GM19452 (cell line): ENCODE measurements around the gene PRDM7.
"Not testable (repeated sequence)": the region's sequence is repeated elsewhere in the genome, so short reads cannot be mapped to it uniquely, and the experiment has no call there.

ENCODE experiments used
- ATAC-seq: cut with Tn5 transposase; IDR thresholded peaks from one replicate; pipeline ENCODE4 v1.9.1; 2021; ENCODE audit not compliant: unreplicated experiment

The PRDM7 gene

DNA sequence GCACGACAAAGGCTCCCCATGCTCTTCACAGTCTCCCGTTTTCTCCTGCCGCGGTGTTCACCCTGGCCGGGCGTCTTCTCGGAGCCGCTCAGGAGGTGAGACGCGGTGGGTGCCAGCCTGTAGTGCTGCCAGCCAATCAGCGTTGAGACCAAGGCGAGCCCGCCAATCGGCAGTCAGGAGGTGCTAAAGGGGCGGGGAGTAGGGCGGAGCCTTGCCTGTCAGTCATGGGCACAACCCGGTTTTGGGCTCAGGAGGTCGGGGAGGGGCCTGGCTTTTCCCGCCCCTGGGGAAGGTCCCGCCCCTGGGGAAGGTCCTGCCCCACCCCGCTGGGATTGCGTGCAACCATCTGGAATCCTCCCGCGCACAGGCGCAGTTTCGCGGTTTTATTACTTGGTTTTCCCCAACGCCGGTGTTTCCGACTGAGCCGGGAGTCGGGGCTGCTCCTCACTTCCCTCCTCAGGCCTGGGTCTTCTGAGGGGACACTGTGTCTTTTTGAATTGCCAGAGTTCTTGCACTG, at the start of gene PRDM7:
Gene PRDM7, minus strand, starts transcription at position 92 of the 517 bp plus-strand sequence. CDS start 1,421 bp downstream, outside the sequence.
- peak; percentile 86 for ATAC-seq

DNA sequence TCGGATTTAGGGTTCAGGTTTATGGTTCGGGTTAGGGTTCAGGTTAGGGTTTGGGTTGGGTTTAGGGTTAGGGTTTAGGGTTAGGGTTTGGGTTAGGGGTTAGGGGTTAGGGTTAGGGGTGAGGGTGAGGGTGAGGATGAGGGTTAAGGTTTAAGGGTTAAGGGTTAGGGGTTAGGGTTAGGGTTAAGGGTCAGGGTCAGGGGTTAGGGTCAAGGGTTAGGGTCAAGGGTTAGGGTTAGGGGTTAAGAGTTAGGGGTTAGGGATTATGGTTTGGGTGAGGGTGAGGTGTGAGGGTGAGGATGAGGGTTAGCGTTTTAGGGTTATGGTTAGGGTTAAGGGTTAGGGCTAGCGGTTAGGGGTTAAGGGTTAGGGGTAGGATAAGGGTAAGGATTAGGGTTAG, 44.7 kb upstream of the PRDM7 start:
- not testable (repeated sequence) for ATAC-seq

DNA sequence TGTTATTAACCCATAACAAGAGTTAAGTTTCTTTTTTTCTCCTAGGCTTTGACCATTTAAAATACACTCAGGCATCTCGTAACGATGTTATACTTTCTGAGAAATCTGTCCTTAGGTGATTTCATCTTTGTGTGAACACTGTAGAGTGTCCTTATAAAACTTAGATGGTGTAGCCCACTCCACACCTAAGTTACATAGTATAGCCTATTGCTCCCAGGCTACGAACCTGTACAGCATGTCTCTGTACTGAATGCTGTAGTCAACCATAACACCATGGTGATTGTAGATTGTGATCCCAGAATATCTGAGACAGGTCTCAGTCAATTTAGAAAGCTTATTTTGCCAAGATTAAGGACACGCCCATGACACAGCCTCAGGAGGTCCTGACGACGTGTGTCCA, 30.5 kb upstream of the PRDM7 start:
- ATAC-seq = not testable (repeated sequence)

DNA sequence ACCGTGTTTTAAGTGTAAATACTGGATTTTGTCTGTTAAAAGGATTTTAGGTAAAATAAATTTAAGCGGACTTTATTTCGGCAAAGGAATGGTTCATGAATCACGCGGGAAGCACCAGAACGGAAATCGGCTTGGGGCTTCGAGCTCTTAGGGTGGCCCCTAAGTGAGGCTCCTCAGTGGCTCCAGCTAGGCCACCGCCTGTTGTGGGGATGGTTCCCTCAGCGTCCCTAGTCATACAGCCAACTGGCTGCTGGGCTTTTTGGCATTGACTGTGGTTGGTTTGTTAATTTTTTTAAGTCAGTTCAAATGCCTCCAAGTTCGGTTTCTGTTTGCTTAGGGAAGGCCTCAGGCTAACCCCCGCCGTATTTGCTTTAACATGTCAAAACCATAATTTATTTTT, 29.9 kb upstream of the PRDM7 start:
- ATAC-seq = not testable (repeated sequence)

DNA sequence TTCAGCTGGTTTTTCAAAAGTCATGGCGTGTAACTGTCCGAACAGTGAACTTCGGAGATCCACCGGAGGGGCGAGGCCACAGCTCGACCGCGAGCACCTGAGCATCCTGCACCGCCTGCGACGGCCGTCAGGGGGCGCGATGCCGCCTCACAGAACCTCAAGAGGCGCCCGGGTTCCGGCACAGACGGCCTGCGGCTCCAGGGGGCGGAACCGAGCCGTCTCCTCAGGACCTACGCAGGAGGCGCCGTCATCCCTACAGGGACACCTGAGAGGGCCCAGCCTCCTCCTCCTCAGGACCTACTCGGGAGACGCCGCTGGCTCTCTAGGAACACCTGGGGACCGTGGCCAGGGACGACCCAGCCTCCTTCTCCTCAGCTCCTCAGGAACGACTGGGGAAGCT, 29.1 kb upstream of the PRDM7 start:
- not testable (repeated sequence) for ATAC-seq

DNA sequence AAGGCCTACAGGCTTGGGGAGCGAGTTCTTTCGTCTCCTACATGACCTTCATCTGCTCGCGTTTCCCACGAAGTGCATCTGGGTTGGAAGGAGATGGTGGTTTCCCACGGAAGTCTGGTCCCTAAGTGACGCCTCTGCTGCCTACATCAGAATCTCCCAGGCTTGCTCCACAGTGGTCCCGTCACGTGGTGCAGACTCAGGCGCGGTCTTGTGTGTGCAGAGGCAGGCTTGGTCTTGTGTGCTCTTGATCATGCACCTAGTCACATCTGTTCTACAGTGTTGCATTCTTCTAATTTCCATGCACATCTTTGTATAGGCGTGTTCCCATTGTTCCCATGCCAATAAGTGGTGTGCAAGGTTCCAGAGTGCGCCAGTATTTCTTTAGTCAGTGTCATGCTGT, 27.6 kb upstream of the PRDM7 start:
- not testable (repeated sequence) for ATAC-seq

DNA sequence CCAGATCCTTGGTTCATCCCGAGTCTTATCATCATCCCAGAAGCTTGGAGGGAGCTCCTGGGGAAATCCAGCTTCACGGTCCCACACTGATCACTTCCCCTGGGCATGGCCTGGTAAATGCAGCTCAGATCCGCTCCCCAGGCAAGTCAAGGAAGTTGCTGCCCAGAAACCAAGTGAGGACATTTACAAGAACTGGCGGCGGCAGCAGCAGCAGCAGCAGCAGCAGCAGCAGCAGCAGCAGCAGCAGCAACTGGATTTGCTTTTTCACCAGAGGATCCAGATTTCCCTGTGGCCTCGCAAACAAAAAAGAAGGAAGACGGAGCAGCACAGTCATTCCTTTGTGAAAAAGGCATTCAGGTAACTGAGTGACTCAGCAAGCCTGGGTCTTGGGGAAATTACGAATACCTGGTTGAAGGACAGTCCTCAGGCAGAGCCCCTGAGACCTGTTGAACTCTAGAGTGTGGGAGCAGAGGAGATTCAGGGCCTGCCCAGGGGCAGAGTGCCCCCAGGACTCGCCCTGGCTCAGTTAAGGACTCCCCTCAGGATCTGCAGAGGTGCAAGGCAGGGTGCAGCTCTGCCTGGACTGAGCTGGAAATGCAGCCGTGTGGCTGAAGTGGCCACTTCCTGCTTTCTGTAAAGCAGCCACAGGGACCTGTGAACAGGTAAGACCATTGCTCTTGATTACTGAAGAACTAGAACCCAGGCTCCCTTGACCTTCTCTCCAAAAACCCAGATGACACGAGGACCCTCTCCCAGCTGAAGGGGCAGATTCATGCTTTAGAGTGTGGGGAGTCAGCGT, 25.2 kb upstream of the PRDM7 start:
- ATAC-seq = not testable (repeated sequence)

DNA sequence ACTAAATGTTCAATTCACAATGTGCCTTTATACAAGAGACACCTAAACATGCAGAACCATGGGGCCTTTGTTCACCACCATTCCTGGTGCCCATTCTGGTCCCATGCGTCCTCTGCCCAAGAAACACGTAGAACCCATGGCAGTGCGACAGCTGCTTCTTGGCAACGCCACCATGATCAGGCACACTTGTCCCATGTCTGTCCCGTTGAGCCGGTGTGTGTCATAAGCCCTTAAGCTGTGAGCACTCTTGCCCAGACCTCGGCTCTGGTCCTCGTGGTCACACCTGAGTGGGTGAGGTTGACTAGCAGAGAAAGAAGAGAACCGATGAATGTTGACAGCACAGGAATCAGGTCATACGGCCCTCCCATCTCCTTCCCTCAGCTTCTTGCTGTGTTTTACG, 24.2 kb upstream of the PRDM7 start:
- ATAC-seq = not testable (repeated sequence)

DNA sequence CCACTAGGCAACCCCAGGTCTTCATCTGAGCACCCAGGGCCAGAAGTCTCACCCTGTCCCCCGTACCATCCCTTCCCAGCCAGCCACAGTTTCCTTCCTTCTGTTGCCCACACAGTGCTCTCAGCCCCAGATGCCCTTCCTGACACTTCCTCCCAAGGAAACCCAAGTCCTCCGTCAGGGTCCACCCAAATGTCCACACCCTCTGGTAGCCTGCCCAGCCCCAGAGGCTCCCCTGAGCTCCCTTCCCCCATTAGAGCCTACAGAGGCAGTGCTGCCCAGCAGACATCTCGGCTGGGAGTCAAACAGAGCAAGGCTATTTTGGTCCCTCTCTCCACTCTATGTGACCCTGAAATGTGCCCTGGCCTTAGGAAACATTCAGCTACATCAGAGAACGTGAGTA, 23.7 kb upstream of the PRDM7 start:
- ATAC-seq = not testable (repeated sequence)

DNA sequence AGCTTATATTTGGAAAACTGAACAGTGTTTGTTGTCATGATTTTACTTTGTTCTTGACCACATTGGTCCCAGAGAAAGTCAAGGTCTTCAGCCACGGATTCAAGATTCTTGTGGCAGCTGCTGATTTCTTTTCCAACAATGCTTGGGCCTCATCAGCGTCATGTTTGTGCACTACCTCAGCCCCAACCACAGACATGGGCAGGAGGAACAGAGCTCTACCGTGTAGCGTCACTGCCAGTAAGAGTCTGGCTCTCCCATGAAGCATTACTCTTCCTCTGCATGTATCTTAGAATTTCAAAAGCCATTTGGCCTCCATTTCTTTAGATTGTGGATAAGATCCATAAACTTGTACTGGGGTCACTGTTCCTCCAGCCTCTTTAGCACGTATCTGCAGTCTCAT, 23.1 kb upstream of the PRDM7 start:
- ATAC-seq = not testable (repeated sequence)

DNA sequence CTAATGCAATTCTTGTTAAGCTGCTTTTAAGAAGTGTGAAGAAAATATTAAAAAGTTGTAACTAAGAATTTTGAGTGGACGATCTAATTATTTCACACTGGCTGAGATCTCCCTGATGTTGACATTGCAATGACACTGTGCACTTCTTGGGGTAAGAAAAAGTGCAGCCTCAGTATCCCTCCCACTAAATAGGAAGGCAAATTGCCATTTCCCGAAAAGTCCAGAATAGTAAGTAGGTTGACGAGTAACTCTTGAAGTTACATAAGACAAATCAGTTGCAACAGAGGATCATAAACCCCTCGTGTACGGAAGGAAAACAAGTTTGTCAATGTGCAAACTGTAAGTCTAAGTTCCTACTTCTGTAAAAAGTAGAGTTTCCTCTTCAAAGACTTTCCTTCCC, 21.8 kb upstream of the PRDM7 start:
- not testable (repeated sequence) for ATAC-seq

DNA sequence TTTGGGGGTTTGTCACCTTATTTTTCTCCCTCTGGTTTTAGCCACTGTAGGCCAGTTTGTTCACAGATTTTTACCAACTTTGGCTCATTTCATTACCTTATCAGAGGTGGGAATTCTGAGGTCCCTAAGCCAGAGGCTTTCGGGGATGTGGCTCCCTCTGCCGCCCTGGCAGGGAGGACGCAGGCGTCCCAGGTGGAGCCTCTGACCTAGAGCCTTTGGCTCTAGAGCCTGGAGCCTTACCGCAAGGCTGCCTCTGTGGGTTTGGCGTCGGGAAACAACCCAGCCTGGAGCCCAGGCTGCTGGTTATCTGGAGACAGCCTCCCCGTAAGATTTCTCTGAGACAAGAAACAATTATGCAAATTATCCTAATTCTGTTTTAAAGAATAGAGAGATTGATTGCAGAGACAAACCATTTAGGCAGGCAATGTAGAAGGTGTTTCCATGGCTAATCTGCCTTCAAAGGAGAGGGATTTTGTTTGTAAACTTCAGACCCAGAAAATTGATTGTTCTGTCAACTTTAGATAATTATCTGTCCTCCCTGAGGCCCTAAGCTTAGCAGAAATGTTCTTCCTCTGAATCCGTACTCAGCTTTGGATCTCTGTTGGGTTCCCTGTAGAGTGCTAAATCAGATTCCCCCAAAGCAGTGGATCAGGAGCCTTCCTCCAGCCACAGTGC, 20.0 kb upstream of the PRDM7 start:
- not testable (repeated sequence) for ATAC-seq

DNA sequence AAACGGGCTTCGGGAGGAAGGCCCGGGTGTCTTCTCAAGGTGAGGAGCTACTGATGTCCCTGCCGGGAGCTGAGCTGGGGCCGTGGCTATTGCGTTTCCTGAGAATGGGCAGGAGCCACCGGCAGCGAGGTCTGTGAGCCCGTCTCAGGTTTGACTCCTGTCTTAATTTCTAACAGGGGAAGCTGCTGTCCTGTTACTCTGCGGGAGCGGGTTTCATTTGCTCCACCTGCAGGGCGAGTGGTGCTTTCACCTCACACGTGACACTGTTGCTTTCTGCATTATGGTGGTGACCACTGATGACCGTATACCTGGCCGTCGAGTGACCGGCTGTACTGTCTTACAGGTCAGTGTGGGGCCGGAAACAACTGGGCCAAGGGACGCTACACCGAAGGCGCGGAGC, 17.7 kb upstream of the PRDM7 start:
- ATAC-seq = not testable (repeated sequence)

DNA sequence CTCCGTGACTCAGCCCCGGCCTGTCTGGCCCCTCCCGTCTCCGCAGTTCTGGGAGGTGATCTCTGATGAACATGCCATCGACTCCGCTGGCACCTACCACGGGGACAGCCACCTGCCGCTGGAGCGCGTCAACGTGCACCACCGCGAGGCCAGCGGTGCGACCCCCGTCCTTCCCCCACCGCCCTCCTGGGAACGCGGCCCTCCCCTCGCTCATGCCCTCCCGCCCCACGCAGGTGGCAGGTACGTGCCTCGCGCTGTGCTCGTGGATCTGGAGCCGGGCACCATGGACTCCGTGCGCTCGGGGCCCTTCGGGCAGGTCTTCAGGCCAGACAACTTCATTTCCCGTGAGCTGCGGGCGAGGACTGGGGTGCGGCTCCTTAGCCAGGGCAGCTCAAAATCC, 17.2 kb upstream of the PRDM7 start:
- ATAC-seq = not testable (repeated sequence)

DNA sequence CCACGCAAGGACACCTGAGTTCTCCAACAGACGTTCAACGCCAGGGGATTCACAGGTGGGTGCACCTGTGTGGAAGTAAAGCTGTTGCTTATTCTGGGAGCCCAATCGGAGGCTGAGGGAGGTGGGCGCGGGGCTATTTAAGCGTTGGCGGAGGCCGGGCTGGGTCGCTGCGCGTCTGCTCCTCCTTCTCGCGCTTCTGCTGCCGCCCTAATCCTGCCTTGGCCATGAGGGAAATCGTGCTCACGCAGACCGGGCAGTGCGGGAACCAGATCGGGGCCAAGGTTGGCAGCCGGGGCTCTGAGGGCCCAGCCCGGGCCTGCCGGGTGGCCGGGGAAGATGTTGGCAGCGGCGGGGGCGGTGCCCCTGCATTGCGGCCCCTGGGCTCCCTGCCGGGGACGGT, 16.7 kb upstream of the PRDM7 start:
- ATAC-seq = not testable (repeated sequence)

DNA sequence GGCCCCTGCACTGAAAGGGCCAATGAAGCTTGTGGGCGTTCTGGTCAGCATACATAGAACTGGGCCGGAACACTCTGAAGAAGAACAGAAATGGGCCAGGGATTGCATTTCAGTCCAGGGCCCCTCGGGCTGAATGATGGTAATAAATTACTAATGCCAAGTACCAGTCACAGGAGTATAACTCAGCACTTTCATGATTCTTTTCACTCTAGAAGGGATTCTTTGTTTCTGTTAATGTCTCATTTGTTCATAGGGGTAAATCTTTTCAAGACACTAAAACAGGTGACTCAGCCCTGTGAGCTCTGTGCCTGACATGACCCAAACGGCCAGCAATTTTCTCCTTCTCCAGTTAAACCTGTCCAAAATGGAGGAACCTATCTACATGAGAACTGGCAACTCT, 15.7 kb upstream of the PRDM7 start:
- not testable (repeated sequence) for ATAC-seq

DNA sequence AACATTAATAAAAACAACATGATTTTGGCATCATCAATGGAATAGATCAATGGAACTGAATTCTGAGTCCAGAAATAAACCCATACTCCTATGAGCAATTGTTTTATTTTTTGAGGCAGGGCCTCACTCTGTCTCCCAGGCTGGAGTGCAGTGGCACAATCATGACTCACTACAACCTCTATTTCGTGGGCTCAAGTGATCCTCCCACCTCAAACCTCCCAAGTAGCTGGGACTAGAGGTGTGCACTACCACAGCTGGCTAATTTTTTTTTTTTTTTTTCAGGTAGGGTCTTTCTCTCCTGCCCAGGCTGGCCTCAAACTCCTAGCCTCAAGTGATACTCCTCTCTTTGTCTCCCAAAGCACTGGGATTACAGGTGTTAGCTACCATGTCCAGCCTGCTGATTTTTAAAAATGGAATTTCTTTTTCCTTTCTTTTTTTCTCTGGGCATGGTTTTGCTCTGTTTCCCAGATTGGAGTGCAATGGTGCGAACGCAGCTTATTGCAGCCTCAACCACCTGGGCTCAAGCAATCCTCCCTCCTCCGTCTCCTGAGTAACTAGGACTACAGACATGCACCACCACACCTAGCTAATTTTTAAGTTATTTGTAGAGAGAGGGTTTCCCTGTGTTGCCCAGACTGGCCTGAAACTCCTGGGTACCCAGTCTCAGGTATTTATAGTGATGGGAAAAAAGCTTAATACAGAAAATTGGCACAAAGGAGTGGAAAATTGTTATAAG, 7.3 kb upstream of the PRDM7 start:
- ATAC-seq = no peak

DNA sequence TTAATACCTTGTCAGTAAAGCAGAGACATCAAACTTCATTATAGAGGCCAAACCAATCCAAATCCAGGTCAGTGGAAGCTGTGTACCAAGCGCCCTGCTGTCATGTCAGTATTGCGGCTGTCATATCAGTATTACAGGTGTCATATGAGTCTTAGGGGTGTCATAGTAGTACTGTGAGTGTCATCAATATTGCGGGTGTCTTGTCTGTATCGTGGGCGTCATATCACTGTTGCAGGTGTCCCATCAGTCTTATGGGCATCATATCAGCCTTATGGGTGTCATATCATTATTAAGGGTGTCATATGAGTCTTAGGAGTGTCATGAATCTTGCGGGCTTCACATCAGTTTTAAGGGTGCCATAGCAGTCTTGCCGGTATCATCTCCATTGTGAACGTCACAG, 6.0 kb upstream of the PRDM7 start:
- no peak for ATAC-seq

DNA sequence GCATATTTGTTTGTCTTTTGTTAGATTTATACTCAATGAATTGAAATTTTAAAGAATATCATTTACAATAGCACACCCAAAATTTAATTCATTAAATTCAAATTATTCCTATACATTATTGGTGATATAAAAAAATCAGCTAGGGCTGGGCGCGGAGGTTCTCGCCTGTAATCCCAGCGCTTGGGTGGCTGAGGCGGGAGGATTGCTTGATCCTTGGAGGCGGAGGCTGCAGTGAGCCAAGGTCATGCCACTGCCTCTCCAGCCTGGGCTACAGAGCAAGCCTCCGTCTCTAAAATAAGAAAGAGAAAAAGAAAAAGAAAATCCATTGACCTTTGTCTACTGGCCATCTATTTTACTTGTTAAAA, 4.5 kb upstream of the PRDM7 start:
- no peak for ATAC-seq

DNA sequence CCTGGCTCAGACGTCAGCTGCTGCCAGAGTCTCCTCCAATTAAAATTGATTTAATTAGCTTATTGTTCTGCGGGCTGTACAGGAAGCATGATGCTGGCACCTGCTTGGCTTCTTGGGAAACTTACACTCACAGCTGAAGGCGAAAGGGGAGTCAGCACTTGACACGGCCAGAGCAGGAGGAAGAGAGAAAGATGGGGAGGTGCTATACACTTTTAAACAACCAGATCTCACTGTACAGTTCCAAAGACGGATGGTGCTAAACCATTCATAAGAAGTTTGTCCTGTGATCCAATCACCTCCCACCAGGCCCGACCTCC, 1.4 kb upstream of the PRDM7 start:
- ATAC-seq = no peak

DNA sequence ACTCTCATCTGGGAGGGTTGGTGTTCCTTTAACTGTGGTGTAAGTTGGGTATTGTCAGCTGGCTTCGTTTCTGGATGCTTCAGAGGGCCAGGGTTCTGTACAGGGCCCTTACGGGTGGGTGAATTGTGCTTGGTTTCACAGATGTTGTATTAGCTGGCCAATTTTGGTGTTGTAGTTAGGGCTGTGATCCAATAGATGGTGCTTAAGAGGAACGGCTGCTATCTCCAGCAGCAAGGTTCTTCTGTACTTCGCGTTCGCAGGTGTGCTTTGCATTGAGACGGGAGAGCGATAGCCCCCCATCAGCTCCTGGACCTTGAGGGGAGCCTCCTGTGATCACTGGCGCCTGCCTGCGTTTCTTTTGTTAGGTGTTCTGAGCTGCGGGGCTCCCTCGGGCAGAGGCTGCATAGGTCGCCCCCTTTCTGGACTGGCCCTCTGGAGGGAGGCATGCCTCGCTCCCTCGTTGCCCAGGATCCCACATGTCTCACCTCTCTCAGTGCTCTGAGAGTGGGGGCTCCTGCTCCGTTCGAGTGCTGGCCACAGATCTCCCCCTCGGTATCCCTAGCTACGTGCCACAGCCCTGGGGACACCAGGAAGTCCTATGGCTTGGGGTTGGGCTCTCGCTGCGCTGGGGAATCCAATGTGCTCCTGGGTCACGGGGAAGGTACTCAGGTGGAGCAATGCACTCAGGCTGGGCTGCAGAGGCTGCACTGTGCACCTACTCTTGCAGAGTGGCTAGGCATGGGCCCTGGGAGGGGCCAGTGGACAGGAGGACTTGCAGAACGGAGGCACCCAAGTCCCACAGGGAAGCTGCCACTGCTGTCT, 837 bp upstream of the PRDM7 start:
- peak; percentile 30 for ATAC-seq
